Measurements from ENCODE around the gene AATK.

Gene AATK

GRCh38 chr17:81067391-81067811 lies 98.6 kb downstream of the AATK start:
- no peak for DNase-seq
